ENCODE data around the gene USP48. TPM values are rescaled to one million over a fixed set of nuclear protein-coding genes. Genes with fewer than 3 reads are reported as not detected.

Gene USP48
- total and polyA plus RNA-seq, 10 of the 15 experiments (the other 5 are each of a cell fraction or from before 2014, with no cell fraction given) = 21.2 to 115 (median 75.5) TPM

DNA sequence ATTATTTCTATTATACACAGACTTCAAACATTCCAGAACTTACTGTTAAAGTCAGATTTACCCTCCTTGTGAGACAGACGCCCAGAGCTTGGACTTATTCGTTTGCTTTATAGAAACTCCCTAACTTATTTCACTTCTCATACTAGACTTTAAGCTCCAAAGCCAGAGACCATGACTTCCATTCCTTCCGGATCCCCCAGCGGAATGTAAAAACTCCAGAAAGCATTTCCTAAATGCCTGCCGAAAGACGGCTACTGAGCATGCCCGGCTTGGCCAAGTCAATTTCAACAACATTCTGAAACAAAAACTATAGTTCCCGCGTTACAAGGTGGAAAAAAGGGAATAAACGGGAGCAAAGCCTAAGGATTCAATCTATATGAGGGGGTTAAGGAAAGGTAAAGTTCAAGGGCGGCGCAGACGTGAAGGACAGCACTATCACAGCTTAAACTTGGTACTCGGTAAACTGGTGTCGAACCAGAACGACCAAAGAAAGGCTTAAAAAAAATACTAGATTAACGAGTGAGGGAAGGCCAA, 1.1 kb downstream of the USP48 start (continued):
- TF ChIP-seq SIN3A (IDR thresholded peaks at IDR 0.05; ENCODE audit: low read depth, low read length) = peak; percentile 57; the same call in 1 of the 2 replicates
- TF ChIP-seq RFX5 (IDR thresholded peaks at IDR 0.05; ENCODE audit: low read depth, low read length) = no peak
- 0 out of 2 replicates have a peak, but pooled peaks have one; percentile 9 for TF ChIP-seq SMARCA5 (IDR thresholded peaks at IDR 0.05)
- no peak for TF ChIP-seq PAX8 (IDR thresholded peaks at IDR 0.05)
- TF ChIP-seq, protein P1, sequence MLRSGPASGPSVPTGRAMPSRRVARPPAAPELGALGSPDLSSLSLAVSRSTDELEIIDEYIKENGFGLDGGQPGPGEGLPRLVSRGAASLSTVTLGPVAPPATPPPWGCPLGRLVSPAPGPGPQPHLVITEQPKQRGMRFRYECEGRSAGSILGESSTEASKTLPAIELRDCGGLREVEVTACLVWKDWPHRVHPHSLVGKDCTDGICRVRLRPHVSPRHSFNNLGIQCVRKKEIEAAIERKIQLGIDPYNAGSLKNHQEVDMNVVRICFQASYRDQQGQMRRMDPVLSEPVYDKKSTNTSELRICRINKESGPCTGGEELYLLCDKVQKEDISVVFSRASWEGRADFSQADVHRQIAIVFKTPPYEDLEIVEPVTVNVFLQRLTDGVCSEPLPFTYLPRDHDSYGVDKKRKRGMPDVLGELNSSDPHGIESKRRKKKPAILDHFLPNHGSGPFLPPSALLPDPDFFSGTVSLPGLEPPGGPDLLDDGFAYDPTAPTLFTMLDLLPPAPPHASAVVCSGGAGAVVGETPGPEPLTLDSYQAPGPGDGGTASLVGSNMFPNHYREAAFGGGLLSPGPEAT (IDR thresholded peaks at IDR 0.05; ENCODE audit: low read depth) = peak; percentile 55; the same call in 1 of the 2 replicates
- TF ChIP-seq FOS (IDR thresholded peaks at IDR 0.05; ENCODE audit: borderline replicate concordance, extremely low read depth, insufficient read length) = no peak
- TF ChIP-seq MEF2B (IDR thresholded peaks at IDR 0.05; ENCODE audit: partially characterized antibody, poor library complexity, severe bottlenecking) = no peak
- no peak for TF ChIP-seq HCFC1 (IDR thresholded peaks at IDR 0.05; ENCODE audit: low read length)
- TF ChIP-seq NFXL1 (IDR thresholded peaks at IDR 0.05; ENCODE audit: borderline replicate concordance) = no peak
- peak; percentile 62; the same call in 1 of the 2 replicates for TF ChIP-seq TBL1XR1 (IDR thresholded peaks at IDR 0.05; ENCODE audit: low read depth, low read length)
- TF ChIP-seq CREM (IDR thresholded peaks at IDR 0.05; ENCODE audit: low read depth) = no peak
- TF ChIP-seq, protein P2, sequence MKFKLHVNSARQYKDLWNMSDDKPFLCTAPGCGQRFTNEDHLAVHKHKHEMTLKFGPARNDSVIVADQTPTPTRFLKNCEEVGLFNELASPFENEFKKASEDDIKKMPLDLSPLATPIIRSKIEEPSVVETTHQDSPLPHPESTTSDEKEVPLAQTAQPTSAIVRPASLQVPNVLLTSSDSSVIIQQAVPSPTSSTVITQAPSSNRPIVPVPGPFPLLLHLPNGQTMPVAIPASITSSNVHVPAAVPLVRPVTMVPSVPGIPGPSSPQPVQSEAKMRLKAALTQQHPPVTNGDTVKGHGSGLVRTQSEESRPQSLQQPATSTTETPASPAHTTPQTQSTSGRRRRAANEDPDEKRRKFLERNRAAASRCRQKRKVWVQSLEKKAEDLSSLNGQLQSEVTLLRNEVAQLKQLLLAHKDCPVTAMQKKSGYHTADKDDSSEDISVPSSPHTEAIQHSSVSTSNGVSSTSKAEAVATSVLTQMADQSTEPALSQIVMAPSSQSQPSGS (IDR thresholded peaks at IDR 0.05; ENCODE audit: low read length) = no peak; the same call in 1 of the 2 replicates
- TF ChIP-seq, protein P3, sequence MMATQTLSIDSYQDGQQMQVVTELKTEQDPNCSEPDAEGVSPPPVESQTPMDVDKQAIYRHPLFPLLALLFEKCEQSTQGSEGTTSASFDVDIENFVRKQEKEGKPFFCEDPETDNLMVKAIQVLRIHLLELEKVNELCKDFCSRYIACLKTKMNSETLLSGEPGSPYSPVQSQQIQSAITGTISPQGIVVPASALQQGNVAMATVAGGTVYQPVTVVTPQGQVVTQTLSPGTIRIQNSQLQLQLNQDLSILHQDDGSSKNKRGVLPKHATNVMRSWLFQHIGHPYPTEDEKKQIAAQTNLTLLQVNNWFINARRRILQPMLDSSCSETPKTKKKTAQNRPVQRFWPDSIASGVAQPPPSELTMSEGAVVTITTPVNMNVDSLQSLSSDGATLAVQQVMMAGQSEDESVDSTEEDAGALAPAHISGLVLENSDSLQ (IDR thresholded peaks at IDR 0.05) = peak; percentile 60; the same call in 1 of the 2 replicates
- TF ChIP-seq, protein P4, sequence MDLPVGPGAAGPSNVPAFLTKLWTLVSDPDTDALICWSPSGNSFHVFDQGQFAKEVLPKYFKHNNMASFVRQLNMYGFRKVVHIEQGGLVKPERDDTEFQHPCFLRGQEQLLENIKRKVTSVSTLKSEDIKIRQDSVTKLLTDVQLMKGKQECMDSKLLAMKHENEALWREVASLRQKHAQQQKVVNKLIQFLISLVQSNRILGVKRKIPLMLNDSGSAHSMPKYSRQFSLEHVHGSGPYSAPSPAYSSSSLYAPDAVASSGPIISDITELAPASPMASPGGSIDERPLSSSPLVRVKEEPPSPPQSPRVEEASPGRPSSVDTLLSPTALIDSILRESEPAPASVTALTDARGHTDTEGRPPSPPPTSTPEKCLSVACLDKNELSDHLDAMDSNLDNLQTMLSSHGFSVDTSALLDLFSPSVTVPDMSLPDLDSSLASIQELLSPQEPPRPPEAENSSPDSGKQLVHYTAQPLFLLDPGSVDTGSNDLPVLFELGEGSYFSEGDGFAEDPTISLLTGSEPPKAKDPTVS (IDR thresholded peaks at IDR 0.05; ENCODE audit: low read depth, low read length) = no peak
- TF ChIP-seq CBX5 (IDR thresholded peaks at IDR 0.05; ENCODE audit: low read depth) = no peak
- TF ChIP-seq, protein P5, sequence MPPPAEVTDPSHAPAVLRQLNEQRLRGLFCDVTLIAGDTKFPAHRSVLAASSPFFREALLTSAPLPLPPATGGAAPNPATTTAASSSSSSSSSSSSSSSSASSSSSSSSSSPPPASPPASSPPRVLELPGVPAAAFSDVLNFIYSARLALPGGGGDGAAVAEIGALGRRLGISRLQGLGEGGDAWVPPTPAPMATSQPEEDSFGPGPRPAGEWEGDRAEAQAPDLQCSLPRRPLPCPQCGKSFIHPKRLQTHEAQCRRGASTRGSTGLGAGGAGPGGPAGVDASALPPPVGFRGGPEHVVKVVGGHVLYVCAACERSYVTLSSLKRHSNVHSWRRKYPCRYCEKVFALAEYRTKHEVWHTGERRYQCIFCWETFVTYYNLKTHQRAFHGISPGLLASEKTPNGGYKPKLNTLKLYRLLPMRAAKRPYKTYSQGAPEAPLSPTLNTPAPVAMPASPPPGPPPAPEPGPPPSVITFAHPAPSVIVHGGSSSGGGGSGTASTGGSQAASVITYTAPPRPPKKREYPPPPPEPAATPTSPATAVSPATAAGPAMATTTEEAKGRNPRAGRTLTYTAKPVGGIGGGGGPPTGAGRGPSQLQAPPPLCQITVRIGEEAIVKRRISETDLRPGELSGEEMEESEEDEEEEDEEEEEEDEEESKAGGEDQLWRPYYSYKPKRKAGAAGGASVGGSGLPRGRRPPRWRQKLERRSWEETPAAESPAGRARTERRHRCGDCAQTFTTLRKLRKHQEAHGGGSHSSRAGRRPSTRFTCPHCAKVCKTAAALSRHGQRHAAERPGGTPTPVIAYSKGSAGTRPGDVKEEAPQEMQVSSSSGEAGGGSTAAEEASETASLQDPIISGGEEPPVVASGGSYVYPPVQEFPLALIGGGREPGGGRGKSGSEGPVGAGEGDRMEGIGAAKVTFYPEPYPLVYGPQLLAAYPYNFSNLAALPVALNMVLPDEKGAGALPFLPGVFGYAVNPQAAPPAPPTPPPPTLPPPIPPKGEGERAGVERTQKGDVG (CRISPR knock-in tag; IDR thresholded peaks at IDR 0.05) = no peak
- no peak for TF ChIP-seq BMI1 (IDR thresholded peaks at IDR 0.05; ENCODE audit: borderline replicate concordance)
- peak; percentile 63 for TF ChIP-seq HDAC6 (IDR thresholded peaks at IDR 0.05; ENCODE audit: unreplicated experiment)
- peak; percentile 93 for TF ChIP-seq SMAD1 (IDR thresholded peaks at IDR 0.05; ENCODE audit: low read depth, partially characterized antibody)

Data from GM12878 (cell line).